Aorta (tissue), 5 donors: Measurements from ENCODE around the gene EFCC1. TPM values are rescaled to one million over a fixed set of nuclear protein-coding genes. Genes with fewer than 3 reads are reported as not detected.

ENCODE experiments used
- ATAC-seq: fragments of 200-7000 bp; cut with Tn5 transposase; one replicate; pipeline ENCODE4 v1.9.1; 2022; ENCODE audit warnings: moderate library complexity; ENCODE audit not compliant: low FRiP score
- DNase-seq, 2 donors: peaks; one replicate each; pipeline ENCODE4 v3.0.0-alpha.2; 2020
- H3K27ac ChIP-seq, 2 donors: one replicate each; pipeline ENCODE4 v1.5.1; 2013; ENCODE audit warnings: low read length in 2 of 2, mild to moderate bottlenecking in 2 of 2, moderate library complexity in 2 of 2, control low read depth in 1 of 2, inconsistent platforms in 1 of 2, low read depth in 1 of 2
- H3K27me3 ChIP-seq, 2 donors: one replicate each; pipeline ENCODE4 v1.6.1; 2013; ENCODE audit warnings: control low read depth in 1 of 2, low read length in 1 of 2, mild to moderate bottlenecking in 1 of 2, moderate library complexity in 1 of 2; ENCODE audit not compliant: insufficient read depth in 2 of 2, control insufficient read depth in 1 of 2
- H3K36me3 ChIP-seq, 2 donors: one replicate each; pipeline ENCODE4 v1.6.1; 2013; ENCODE audit warnings: control low read depth in 1 of 2, low read length in 1 of 2, mild to moderate bottlenecking in 1 of 2; ENCODE audit not compliant: insufficient read depth in 2 of 2, control insufficient read depth in 1 of 2
- H3K4me1 ChIP-seq, 2 donors: one replicate each; pipeline ENCODE4 v1.6.1; 2013; ENCODE audit warnings: low read length in 2 of 2, control low read depth in 1 of 2, mild to moderate bottlenecking in 1 of 2, moderate library complexity in 1 of 2; ENCODE audit not compliant: insufficient read depth in 2 of 2, control insufficient read depth in 1 of 2
- H3K4me3 ChIP-seq, 2 donors: one replicate each; pipeline ENCODE4 v1.5.1; 2013; ENCODE audit warnings: low read length in 2 of 2, control low read depth in 1 of 2, mild to moderate bottlenecking in 1 of 2
- H3K9me3 ChIP-seq: one replicate; pipeline ENCODE4 v1.6.1; 2013; ENCODE audit warnings: mild to moderate bottlenecking, low read length; ENCODE audit not compliant: control insufficient read depth
- WGBS, 2 donors: extraction: QIAGEN DNeasy Blood & Tissue Kit; methylation state at CpG; one replicate each; pipeline ENCODE4 v1.1.7; 2013; 5-methylcytosine and 5-hydroxymethylcytosine counted together
- intact Hi-C, 2 donors: fragments of 100-400 bp; cut with DNase I; formaldehyde crosslinking; loops; one replicate each; pipeline versions ENCODE4 v1.14.2 to v1.15.0; 2022
- polyA plus RNA-seq, 2 donors: library from polyadenylated mRNA; stranded (reverse); fragments of 200-250 nt; gene quantifications; one replicate each; pipeline ENCODE4 v1.2.3, GENCODE V29; 2013
- total RNA-seq, 2 donors: library from RNA; stranded (reverse); fragmentation: NEBNext Ultra II Directional; extraction: Animal tissue kit (Norgen Biotek cat#: 25700); gene quantifications; one replicate each; pipeline ENCODE4 v1.2.1, GENCODE V29; 2021
- donor health status: healthy with polysubstance abuse.
- donor health status: Bipolar disorder and iron deficiency.
- donor health status: DM: no; HTN: no; CAD: no.
- donor health status: DM: no; HTN: no; CAD: no.
- donor health status: DM: yes; HTN: yes; CAD: no.

The EFCC1 gene
- total and polyA plus RNA-seq, 4 donors, result 0.13 to 3.1 (median 1.0) TPM

DNA sequence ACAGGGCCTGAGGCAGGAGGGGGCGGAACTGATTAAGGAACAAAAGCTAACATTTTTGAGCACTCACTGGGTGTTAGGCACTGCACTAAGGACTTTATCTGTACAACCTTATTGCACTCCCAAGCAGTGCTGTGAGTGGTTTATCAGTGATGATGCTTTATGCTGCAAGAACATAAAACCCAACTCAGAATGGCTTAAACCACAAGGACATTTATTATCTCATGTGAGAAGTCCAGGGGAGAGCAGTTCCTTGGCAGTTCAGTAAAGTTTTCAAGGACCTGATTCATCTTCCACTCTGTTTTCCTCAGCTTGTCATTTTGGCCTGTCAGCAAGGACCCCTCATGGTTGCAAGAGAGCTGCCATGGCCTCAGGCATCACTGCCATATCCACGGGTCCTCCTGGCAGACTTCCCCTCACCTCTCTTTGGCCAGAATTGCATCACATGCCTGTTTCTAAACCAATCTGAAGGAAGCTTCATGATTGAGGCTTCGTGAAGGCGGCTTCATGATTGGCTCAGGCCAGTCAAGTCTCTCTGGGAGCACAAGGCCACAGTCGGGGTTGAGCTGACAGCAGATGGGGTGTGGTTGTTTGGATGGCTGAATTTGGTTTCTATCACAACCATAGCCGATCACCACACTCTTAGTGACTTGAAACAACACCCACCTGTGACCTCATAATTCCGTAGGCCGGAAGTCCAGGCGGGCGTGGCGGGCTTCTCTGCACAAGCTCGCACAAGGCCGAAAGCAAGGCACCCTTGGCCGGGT lies 15.8 kb downstream of the EFCC1 start:
- WGBS, 2 donors, result 90% methylated on average over 14 of the region's 14 CpGs
- no peak overlapping the region for H3K27ac ChIP-seq
- H3K4me1 ChIP-seq, result no peaks in the 10 kb centered on the region
- peak in 1 of 2 donors; percentile 80 for DNase-seq
- H3K36me3 ChIP-seq, result no peaks in the 10 kb centered on the region
- no peak overlapping the region for H3K4me3 ChIP-seq
- no peak for ATAC-seq
- H3K9me3 ChIP-seq, result no peaks in the 10 kb centered on the region
- intact Hi-C loops, result no loop called here
- H3K27me3 ChIP-seq, result no peaks in the 10 kb centered on the region

- Histone ChIP-seq H3K27ac (no peak overlapping the region), H3K4me3 (no peak overlapping the region), H3K36me3 (no peaks in the 10 kb centered on the region), H3K27me3 (no peaks in the 10 kb centered on the region), H3K4me1 (no peaks in the 10 kb centered on the region), H3K9me3 (no peaks in the 10 kb centered on the region)
- ATAC-seq, result no peak
- 66 to 67% methylated on average over 7 of the region's 7 CpGs for WGBS, 2 donors
- DNase-seq, result no peak
- intact Hi-C loops, result no loop called here
These were observed 16.4 kb downstream of the EFCC1 start for GRCh38 chr3:129017484-129017899.

- no peaks in the 10 kb centered on the region for H3K27me3 ChIP-seq
- 66 to 69% methylated on average over 2 of the region's 2 CpGs for WGBS, 2 donors
- no peaks in the 10 kb centered on the region for H3K9me3 ChIP-seq
- no peak overlapping the region for H3K27ac ChIP-seq
- ATAC-seq (no peak), DNase-seq (no peak)
- intact Hi-C loops, result no loop called here
- no peak overlapping the region for H3K4me3 ChIP-seq
- no peaks in the 10 kb centered on the region for H3K36me3 ChIP-seq
- H3K4me1 ChIP-seq, result no peaks in the 10 kb centered on the region
These were observed 17.2 kb downstream of the EFCC1 start for GRCh38 chr3:129018271-129018670.

GRCh38 chr3:129018751-129019150 lies 17.6 kb downstream of the EFCC1 start:
- intact Hi-C loops, result no loop called here
- Histone ChIP-seq H3K4me1 (no peaks in the 10 kb centered on the region), H3K27ac (no peak overlapping the region)

DNA sequence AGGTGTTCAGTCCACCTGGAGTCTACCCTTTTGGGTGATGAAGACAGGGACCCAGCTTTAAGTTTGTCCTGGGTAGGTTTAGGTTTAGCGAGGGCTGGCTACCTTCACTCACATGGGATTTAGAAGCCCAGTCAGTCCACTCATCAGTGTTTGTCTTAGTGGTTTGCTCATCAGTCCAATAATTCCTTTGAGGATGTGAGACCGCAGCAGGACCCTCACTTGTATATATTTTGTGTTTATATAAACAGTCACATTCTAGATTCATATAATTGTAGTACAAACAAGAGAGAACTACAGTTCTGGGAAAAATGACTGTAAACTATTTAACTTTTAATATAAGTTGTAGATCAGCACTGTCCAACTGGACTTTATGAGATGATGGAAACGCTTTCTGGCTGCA lies 18.2 kb downstream of the EFCC1 start:
- WGBS, 2 donors, result 85 to 87% methylated on average over 3 of the region's 3 CpGs
- Histone ChIP-seq H3K9me3 (no peaks in the 10 kb centered on the region), H3K27ac (no peak overlapping the region), H3K4me3 (no peak overlapping the region), H3K4me1 (no peaks in the 10 kb centered on the region), H3K27me3 (no peaks in the 10 kb centered on the region), H3K36me3 (no peaks in the 10 kb centered on the region)
- intact Hi-C loops, result no loop called here
- ATAC-seq, result no peak
- no peak for DNase-seq

More at GRCh38 chr3:129018751-129019150, 17.6 kb downstream of the EFCC1 start:
- H3K9me3 ChIP-seq, result no peaks in the 10 kb centered on the region
- no peak overlapping the region for H3K4me3 ChIP-seq
- DNase-seq (peak in 1 of 2 donors; percentile 74), ATAC-seq (no peak)
- no peaks in the 10 kb centered on the region for H3K36me3 ChIP-seq
- 82 to 83% methylated on average over 9 of the region's 9 CpGs for WGBS, 2 donors
- H3K27me3 ChIP-seq, result no peaks in the 10 kb centered on the region

- intact Hi-C loops, result no loop called here
- H3K4me1 ChIP-seq, result no peaks in the 10 kb centered on the region
- peak in 1 of 2 donors; percentile 53 for DNase-seq
- H3K27me3 ChIP-seq, result no peaks in the 10 kb centered on the region
- H3K9me3 ChIP-seq, result no peaks in the 10 kb centered on the region
- no peak overlapping the region for H3K4me3 ChIP-seq
- ATAC-seq, result no peak
- 86 to 87% methylated on average over 5 of the region's 5 CpGs for WGBS, 2 donors
- no peaks in the 10 kb centered on the region for H3K36me3 ChIP-seq
- no peak overlapping the region for H3K27ac ChIP-seq
These were observed 19.6 kb downstream of the EFCC1 start for GRCh38 chr3:129020691-129021090.

DNA sequence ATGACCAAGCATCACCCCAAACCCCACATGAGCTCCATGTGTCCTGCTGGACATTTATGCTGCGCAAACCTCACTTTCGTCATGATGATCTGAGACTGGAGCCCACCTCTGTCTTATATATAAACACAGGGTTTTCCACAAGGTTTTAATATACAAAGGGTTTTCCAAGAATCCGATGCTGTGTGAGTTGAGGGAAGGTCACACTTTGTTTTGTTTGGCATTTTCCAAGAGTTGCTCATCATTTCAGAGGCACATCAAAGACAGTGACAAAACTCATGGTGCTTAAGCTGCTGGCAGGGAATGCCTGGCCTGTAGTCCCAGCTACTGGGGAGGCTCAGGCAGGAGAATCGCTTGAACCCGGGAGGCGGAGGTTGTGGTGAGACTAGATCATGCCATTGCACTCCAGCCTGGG lies 20.0 kb downstream of the EFCC1 start:
- intact Hi-C loops, result no loop called here
- 85 to 88% methylated on average over 6 of the region's 6 CpGs for WGBS, 2 donors
- Histone ChIP-seq H3K4me3 (no peak overlapping the region), H3K27ac (no peak overlapping the region), H3K27me3 (no peaks in the 10 kb centered on the region), H3K36me3 (no peaks in the 10 kb centered on the region), H3K9me3 (no peaks in the 10 kb centered on the region), H3K4me1 (no peaks in the 10 kb centered on the region)
- ATAC-seq, result no peak
- DNase-seq, result peak in 1 of 2 donors; percentile 9

DNA sequence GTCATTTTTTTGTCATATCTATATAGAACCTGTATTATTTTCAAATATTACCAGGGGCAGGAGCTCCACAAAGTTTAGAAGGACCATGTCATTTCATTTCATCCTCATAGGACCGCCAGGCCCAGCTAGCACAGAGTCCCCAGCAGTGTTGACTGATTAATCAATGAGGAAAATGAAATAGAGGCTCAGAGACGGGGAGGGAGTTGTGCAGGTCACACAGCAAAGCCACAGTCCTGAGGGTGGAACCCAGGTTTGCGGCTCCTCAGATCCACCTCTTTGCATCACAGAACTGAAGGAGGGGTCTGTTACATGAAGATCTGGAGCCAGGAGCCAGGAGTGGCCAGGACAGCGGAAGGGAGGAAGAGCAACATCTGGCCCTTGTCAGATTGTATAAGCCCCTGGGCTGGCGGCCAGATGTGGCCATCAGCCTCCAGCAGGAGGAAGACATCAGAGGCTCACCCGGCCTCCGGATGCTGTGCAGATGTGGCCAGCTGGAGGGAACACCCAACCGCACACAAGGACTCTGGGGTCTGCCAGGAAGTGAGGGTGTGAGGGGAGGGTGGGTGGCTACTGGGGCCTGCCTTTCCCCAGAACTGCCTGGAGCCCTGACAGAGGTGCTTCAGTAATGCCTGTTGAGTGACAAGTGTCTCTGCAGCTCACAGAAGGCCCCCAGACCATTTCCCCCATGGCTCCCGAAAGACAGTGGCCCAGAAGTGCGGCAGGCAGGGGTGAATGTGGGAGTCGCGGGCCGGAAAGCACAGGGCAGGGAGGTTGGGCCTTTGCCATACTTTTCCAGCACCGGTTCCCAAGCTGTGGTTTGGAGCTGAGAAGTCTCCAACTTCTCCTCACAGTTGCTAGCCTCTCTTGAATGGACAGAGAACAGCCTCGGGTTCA lies 21.3 kb downstream of the EFCC1 start:
- DNase-seq, result peak; percentile 71 to 76
- peak; percentile 46 for ATAC-seq
- H3K4me1 ChIP-seq, result no peaks in the 10 kb centered on the region
- no peaks in the 10 kb centered on the region for H3K36me3 ChIP-seq
- no peaks in the 10 kb centered on the region for H3K9me3 ChIP-seq
- WGBS, 2 donors, result 71 to 77% methylated on average over 15 of the region's 15 CpGs
- intact Hi-C loops, result no loop called here
- no peak overlapping the region for H3K4me3 ChIP-seq
- no peaks in the 10 kb centered on the region for H3K27me3 ChIP-seq
- no peak overlapping the region for H3K27ac ChIP-seq
